Bronchial epithelial cell (primary cell): ENCODE data around the gene ESR1. TPM values are rescaled to one million over a fixed set of nuclear protein-coding genes. Genes with fewer than 3 reads are reported as not detected.

Experiments
- DNase-seq: peaks from one replicate; pipeline ENCODE4 v3.0.0-alpha.2; 2010; ENCODE audit warnings: low read depth
- FAIRE-seq: peaks from 2 replicates; lab custom pipeline; 2011; peaks lifted over from hg19 to GRCh38; lab: Jason Lieb, UNC
- H3K27me3 ChIP-seq: 2 replicates; pipeline ENCODE4 v1.5.1; 2011; ENCODE audit warnings: low read length; ENCODE audit not compliant: control insufficient read depth, insufficient read depth
- H3K36me3 ChIP-seq: 2 replicates; pipeline ENCODE4 v1.5.1; 2011; ENCODE audit warnings: low read length; ENCODE audit not compliant: control insufficient read depth, insufficient read depth
- H3K4me3 ChIP-seq: 2 replicates; pipeline ENCODE4 v1.5.1; 2011; ENCODE audit warnings: mild to moderate bottlenecking, low read depth, low read length, control low read depth
- total RNA-seq: library from RNA; depleted of rRNA; stranded (reverse); fragments of >200 nt; gene quantifications from 2 replicates; pipeline ENCODE4 v1.2.1, GENCODE V29; 2014
- TF ChIP-seq, protein P1 (sequence below): IDR thresholded peaks from 2 replicates; pipeline ENCODE4 v1.5.1; 2011; ENCODE audit warnings: mild to moderate bottlenecking, moderate library complexity, low read length, control low read depth, inconsistent platforms; ENCODE audit not compliant: insufficient read depth, severe bottlenecking

The ESR1 gene
- total RNA-seq, 1 donor from 2014 or later = under 0.01 TPM

- DNase-seq (no peak), FAIRE-seq (no peak)
- TF ChIP-seq, protein P1, sequence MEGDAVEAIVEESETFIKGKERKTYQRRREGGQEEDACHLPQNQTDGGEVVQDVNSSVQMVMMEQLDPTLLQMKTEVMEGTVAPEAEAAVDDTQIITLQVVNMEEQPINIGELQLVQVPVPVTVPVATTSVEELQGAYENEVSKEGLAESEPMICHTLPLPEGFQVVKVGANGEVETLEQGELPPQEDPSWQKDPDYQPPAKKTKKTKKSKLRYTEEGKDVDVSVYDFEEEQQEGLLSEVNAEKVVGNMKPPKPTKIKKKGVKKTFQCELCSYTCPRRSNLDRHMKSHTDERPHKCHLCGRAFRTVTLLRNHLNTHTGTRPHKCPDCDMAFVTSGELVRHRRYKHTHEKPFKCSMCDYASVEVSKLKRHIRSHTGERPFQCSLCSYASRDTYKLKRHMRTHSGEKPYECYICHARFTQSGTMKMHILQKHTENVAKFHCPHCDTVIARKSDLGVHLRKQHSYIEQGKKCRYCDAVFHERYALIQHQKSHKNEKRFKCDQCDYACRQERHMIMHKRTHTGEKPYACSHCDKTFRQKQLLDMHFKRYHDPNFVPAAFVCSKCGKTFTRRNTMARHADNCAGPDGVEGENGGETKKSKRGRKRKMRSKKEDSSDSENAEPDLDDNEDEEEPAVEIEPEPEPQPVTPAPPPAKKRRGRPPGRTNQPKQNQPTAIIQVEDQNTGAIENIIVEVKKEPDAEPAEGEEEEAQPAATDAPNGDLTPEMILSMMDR = no peak
- H3K27me3 ChIP-seq = no peaks in the 10 kb centered on the region
- H3K36me3 ChIP-seq = no peaks in the 10 kb centered on the region
- no peak overlapping the region for H3K4me3 ChIP-seq
Observed at GRCh38 chr6:152119831-152120230, 312.3 kb downstream of the ESR1 start.

GRCh38 chr6:152121910-152122309 is 314.4 kb downstream of the ESR1 start:
- H3K27me3 ChIP-seq = no peaks in the 10 kb centered on the region
- TF ChIP-seq, protein P1 = no peak
- no peak for FAIRE-seq

DNA sequence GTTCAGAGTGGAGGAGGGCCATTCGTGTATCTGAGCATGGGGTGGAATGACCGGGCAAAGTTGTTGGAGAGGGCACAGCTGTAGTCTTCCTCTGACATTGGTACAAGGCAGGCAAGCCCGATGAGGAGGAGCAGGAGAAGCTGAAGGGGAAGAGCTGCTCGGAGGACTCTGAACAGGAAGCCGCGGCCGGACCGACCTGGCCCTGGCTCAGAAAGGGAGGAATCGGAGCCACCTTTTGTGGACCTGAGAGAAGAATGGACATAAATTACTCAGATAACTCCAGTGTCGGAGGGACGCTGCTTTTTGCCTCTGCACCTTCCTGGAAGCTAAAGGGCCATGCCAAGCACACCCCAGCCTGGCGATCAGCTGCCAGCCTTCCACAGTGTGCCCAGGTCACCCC is 315.0 kb downstream of the ESR1 start:
- FAIRE-seq (no peak), DNase-seq (no peak)
- no peaks in the 10 kb centered on the region for H3K27me3 ChIP-seq
- no peaks in the 10 kb centered on the region for H3K36me3 ChIP-seq
- no peak overlapping the region for H3K4me3 ChIP-seq
- TF ChIP-seq, protein P1 = no peak

More at GRCh38 chr6:152121910-152122309, 314.4 kb downstream of the ESR1 start:
- no peaks in the 10 kb centered on the region for H3K36me3 ChIP-seq
- H3K4me3 ChIP-seq = no peak overlapping the region
- no peak for DNase-seq

GRCh38 chr6:152123076-152123475 is 315.6 kb downstream of the ESR1 start:
- Histone ChIP-seq H3K4me3 (no peak overlapping the region), H3K27me3 (no peaks in the 10 kb centered on the region), H3K36me3 (no peaks in the 10 kb centered on the region)
- DNase-seq (no peak), FAIRE-seq (no peak)
- TF ChIP-seq, protein P1 = no peak

- FAIRE-seq (no peak), DNase-seq (peak; percentile 74)
- no peaks in the 10 kb centered on the region for H3K36me3 ChIP-seq
- TF ChIP-seq, protein P1 = peak; percentile 49
- H3K4me3 ChIP-seq = no peak overlapping the region
- H3K27me3 ChIP-seq = no peaks in the 10 kb centered on the region
Observed at GRCh38 chr6:152124429-152125074, 317.1 kb downstream of the ESR1 start.

DNA sequence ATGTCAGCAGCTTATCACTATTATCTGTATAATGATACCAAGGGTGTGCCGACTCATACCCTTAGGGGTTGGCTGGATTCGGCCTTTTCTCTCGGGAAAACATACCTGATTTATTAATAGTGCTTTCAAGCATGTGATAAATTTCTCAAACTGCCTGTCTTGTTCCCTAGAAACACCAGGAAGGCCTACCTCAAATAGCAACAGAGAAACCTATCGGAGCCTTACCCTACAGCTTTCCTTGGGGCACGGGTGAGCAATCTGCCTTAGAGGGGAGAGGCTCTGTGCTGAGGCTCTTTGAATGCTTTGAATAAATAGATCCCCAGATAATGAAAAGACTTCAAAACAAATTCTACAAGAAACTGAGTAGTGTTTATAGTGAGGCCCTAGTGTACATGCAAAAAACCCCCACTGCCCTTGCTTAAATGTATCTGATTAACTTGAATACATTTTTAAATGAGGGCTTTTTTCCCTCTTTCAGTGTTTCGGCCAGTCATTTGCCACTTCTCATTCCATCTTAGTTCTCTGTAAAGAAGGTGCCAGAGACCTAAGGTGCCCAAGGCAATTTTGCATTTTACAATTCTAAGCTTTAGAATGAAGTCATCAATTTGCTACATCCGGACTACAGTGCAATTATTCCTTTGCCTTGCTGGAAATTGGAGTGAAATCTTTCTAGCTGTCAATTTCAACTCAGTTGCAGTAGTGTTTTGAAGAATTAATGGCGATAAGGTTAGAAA is 320.1 kb downstream of the ESR1 start:
- Histone ChIP-seq H3K36me3 (no peaks in the 10 kb centered on the region), H3K27me3 (no peaks in the 10 kb centered on the region), H3K4me3 (no peak overlapping the region)
- TF ChIP-seq, protein P1 = no peak
- no peak for DNase-seq
- no peak for FAIRE-seq
